HEK293 (cell line): Measurements from ENCODE around the gene SLC38A5.

Source experiments
- CTCF ChIA-PET: fragments of 350-600 bp; formaldehyde crosslinking; extraction: SDS; loops from one replicate; lab custom pipeline; 2021; ENCODE audit warnings: antibody characterized with exemption; lab: Yijun Ruan, JAX
- POLR2A ChIA-PET: fragments of 300-600 bp; formaldehyde crosslinking; extraction: SDS; loops from one replicate; lab custom pipeline; 2020; ENCODE audit warnings: antibody characterized with exemption, inconsistent platforms; lab: Yijun Ruan, JAX
- H3K27ac ChIP-seq: fragments of 200-500 bp; sonication (Bioruptor generic); 2 replicates; pipeline ENCODE4 v1.5.1; 2014; ENCODE audit warnings: low read depth, low read length, control low read depth, inconsistent platforms; ENCODE audit errors: extremely low read depth
- H3K36me3 ChIP-seq, 2 experiments: fragments of 200-500 bp in 1 of 2; sonication (Bioruptor generic) in 1 of 2; 1 replicate in 1 of 2; 2 replicates in 1 of 2; pipeline ENCODE4 v1.5.1; 2014 to 2017; ENCODE audit warnings: inconsistent platforms in 2 of 2, low read length in 2 of 2; ENCODE audit not compliant: control insufficient read depth in 2 of 2, insufficient read depth in 1 of 2
- H3K4me1 ChIP-seq: fragments of 200-500 bp; sonication (Bioruptor generic); 2 replicates; pipeline ENCODE4 v1.5.1; 2014; ENCODE audit warnings: mild to moderate bottlenecking, low read length, inconsistent platforms; ENCODE audit not compliant: control insufficient read depth, insufficient read depth
- H3K4me3 ChIP-seq: 2 replicates; pipeline ENCODE4 v1.5.1; 2011; ENCODE audit warnings: low read depth, mild to moderate bottlenecking, control low read depth, low read length, moderate library complexity
- H3K9me3 ChIP-seq: fragments of 200-500 bp; sonication (Bioruptor generic); 2 replicates; pipeline ENCODE4 v1.5.1; 2014; ENCODE audit warnings: low read depth, low read length, inconsistent platforms; ENCODE audit not compliant: control insufficient read depth, insufficient read depth
- GLI2 ChIP-seq: fragments of 450-650 bp; formaldehyde crosslinking; IDR thresholded peaks from 2 replicates; pipeline ENCODE4; 2017; ENCODE audit warnings: missing biosample characterization, missing genetic modification characterization, low read depth, borderline replicate concordance
- HOXD13 ChIP-seq: sonication (generic); formaldehyde crosslinking; IDR thresholded peaks from 2 replicates; pipeline ENCODE4 v1.8.0; 2022; ENCODE audit warnings: missing genetic modification reagents, borderline replicate concordance
- KLF7 ChIP-seq: fragments of 450-650 bp; formaldehyde crosslinking; IDR thresholded peaks from 2 replicates; pipeline ENCODE4 v1.5.1; 2016; ENCODE audit warnings: missing biosample characterization, missing genetic modification characterization, borderline replicate concordance
- MYNN ChIP-seq: fragments of 450-650 bp; formaldehyde crosslinking; IDR thresholded peaks from 2 replicates; pipeline ENCODE4 v1.5.1; 2016; ENCODE audit warnings: missing biosample characterization, missing genetic modification characterization, borderline replicate concordance
- OSR2 ChIP-seq: fragments of 450-650 bp; formaldehyde crosslinking; IDR thresholded peaks from 2 replicates; pipeline ENCODE4 v1.5.1; 2016; ENCODE audit warnings: missing biosample characterization, missing genetic modification characterization
- REPIN1 ChIP-seq: fragments of 450-650 bp; formaldehyde crosslinking; IDR thresholded peaks from 2 replicates; pipeline ENCODE4 v1.5.1; 2017; ENCODE audit warnings: missing biosample characterization, missing genetic modification characterization, low read depth
- SCRT1 ChIP-seq: fragments of 450-650 bp; formaldehyde crosslinking; IDR thresholded peaks from 2 replicates; pipeline ENCODE4 v1.5.1; 2016; ENCODE audit warnings: missing biosample characterization, missing genetic modification characterization, borderline replicate concordance
- SCRT2 ChIP-seq: fragments of 450-650 bp; formaldehyde crosslinking; IDR thresholded peaks from 2 replicates; pipeline ENCODE4 v1.5.1; 2016; ENCODE audit warnings: missing biosample characterization, missing genetic modification characterization
- TRIM28 ChIP-seq: IDR thresholded peaks from 2 replicates; pipeline ENCODE4 v1.6.1; 2011; ENCODE audit warnings: low read length, control low read depth, borderline replicate concordance
- ZBTB1 ChIP-seq: fragments of 450-650 bp; formaldehyde crosslinking; IDR thresholded peaks from 2 replicates; pipeline ENCODE4 v1.5.1; 2016; ENCODE audit warnings: missing biosample characterization, missing genetic modification characterization
- ZBTB44 ChIP-seq: fragments of 450-650 bp; IDR thresholded peaks from 2 replicates; pipeline ENCODE4 v1.5.1; 2018; ENCODE audit warnings: missing biosample characterization, mild to moderate bottlenecking, missing genetic modification characterization
- ZFP69B ChIP-seq: fragments of 450-650 bp; formaldehyde crosslinking; IDR thresholded peaks from 2 replicates; pipeline ENCODE4 v1.5.1; 2016; ENCODE audit warnings: missing biosample characterization, missing genetic modification characterization
- ZNF133 ChIP-seq: fragments of 450-650 bp; formaldehyde crosslinking; IDR thresholded peaks from 2 replicates; pipeline ENCODE4 v1.5.1; 2016; ENCODE audit warnings: missing biosample characterization, missing genetic modification characterization
- ZNF335 ChIP-seq: fragments of 450-650 bp; formaldehyde crosslinking; conservative IDR thresholded peaks from 2 replicates; pipeline ENCODE4 v1.5.1; 2016; ENCODE audit warnings: missing biosample characterization, missing genetic modification characterization
- ZNF341 ChIP-seq: fragments of 450-650 bp; formaldehyde crosslinking; IDR thresholded peaks from 2 replicates; pipeline ENCODE4; 2016; ENCODE audit warnings: low read depth, missing biosample characterization, missing genetic modification characterization
- ZNF350 ChIP-seq: fragments of 450-650 bp; formaldehyde crosslinking; IDR thresholded peaks from 2 replicates; pipeline ENCODE4 v1.5.0; 2017; ENCODE audit warnings: missing biosample characterization, mild to moderate bottlenecking, missing genetic modification characterization
- ZNF423 ChIP-seq: fragments of 450-650 bp; formaldehyde crosslinking; IDR thresholded peaks from 2 replicates; pipeline ENCODE4 v1.5.1; 2016; ENCODE audit warnings: missing biosample characterization, missing genetic modification characterization
- ZNF433 ChIP-seq: fragments of 450-650 bp; formaldehyde crosslinking; IDR thresholded peaks from 2 replicates; pipeline ENCODE4 v1.5.1; 2016; ENCODE audit warnings: missing biosample characterization, missing genetic modification characterization, low read depth
- ZNF473 ChIP-seq: fragments of 450-650 bp; formaldehyde crosslinking; IDR thresholded peaks from 2 replicates; pipeline ENCODE4 v1.5.1; 2017; ENCODE audit warnings: missing biosample characterization, missing genetic modification characterization
- ZNF501 ChIP-seq: fragments of 450-650 bp; formaldehyde crosslinking; IDR thresholded peaks from 2 replicates; pipeline ENCODE4 v1.5.1; 2016; ENCODE audit warnings: missing biosample characterization, missing genetic modification characterization
- ZNF510 ChIP-seq: fragments of 450-650 bp; formaldehyde crosslinking; IDR thresholded peaks from 2 replicates; pipeline ENCODE4 v1.5.1; 2018; ENCODE audit warnings: mild to moderate bottlenecking, missing genetic modification characterization, missing biosample characterization; ENCODE audit not compliant: insufficient replicate concordance
- ZNF521 ChIP-seq: fragments of 450-650 bp; formaldehyde crosslinking; IDR thresholded peaks from 2 replicates; pipeline ENCODE4 v1.5.1; 2017; ENCODE audit warnings: missing biosample characterization, mild to moderate bottlenecking, missing genetic modification characterization
- ZNF549 ChIP-seq: fragments of 450-650 bp; IDR thresholded peaks from 2 replicates; pipeline ENCODE4 v1.5.1; 2018; ENCODE audit warnings: missing biosample characterization, missing genetic modification characterization, mild to moderate bottlenecking, inconsistent platforms, moderate library complexity
- ZNF560 ChIP-seq: fragments of 450-650 bp; formaldehyde crosslinking; IDR thresholded peaks from 2 replicates; pipeline ENCODE4 v1.5.1; 2017; ENCODE audit warnings: missing biosample characterization, missing genetic modification characterization, borderline replicate concordance
- ZNF621 ChIP-seq: fragments of 450-650 bp; formaldehyde crosslinking; IDR thresholded peaks from 2 replicates; pipeline ENCODE4 v1.5.1; 2017; ENCODE audit warnings: missing biosample characterization, missing genetic modification characterization
- ZNF645 ChIP-seq: fragments of 450-650 bp; formaldehyde crosslinking; IDR thresholded peaks from 2 replicates; pipeline ENCODE4; 2016; ENCODE audit warnings: missing biosample characterization, missing genetic modification characterization
- ZNF660 ChIP-seq: fragments of 450-650 bp; IDR thresholded peaks from 2 replicates; pipeline ENCODE4 v1.5.1; 2018; ENCODE audit warnings: missing biosample characterization, mild to moderate bottlenecking, missing genetic modification characterization
- ZNF692 ChIP-seq: fragments of 450-650 bp; formaldehyde crosslinking; IDR thresholded peaks from 2 replicates; pipeline ENCODE4 v1.5.1; 2016; ENCODE audit warnings: missing biosample characterization, missing genetic modification characterization
- ZSCAN16 ChIP-seq: fragments of 450-650 bp; formaldehyde crosslinking; IDR thresholded peaks from 2 replicates; pipeline ENCODE4 v1.5.1; 2016; ENCODE audit warnings: missing biosample characterization, missing genetic modification characterization

Gene SLC38A5

GRCh38 chrX:48513670-48514069 is 43.6 kb upstream of the SLC38A5 start:
- no peaks in the 10 kb centered on the region for H3K9me3 ChIP-seq
- H3K4me1 ChIP-seq = no peaks in the 10 kb centered on the region
- ChIA-PET POLR2A (interaction anchor here (0.8 kb wide), 1 partner anchor 61 kb away, joined by 3 read pairs; no protein-coding TSS in a partner anchor), CTCF (interaction anchor here (0.8 kb wide), 1 partner anchor 11 kb away, joined by 4 read pairs; no protein-coding TSS in a partner anchor)
- H3K4me3 ChIP-seq = no peak overlapping the region
- H3K36me3 ChIP-seq = peaks cover 0 to 34% of the 10 kb centered on the region in 2 experiments; a peak in 2 of 3 replicates
- H3K27ac ChIP-seq = no peak overlapping the region
- TF ChIP-seq ZNF341 (tag by site-specific recombination) (no peak), ZNF350 (tag by site-specific recombination) (no peak), HOXD13 (CRISPR knock-in tag) (no peak), ZNF692 (tag by site-specific recombination) (no peak), ZNF433 (tag by site-specific recombination) (no peak), ZNF423 (no peak), GLI2 (no peak), ZNF133 (tag by site-specific recombination) (no peak), ZNF660 (tag by site-specific recombination) (no peak), SCRT2 (tag by site-specific recombination) (no peak), ZSCAN16 (tag by site-specific recombination) (no peak), REPIN1 (no peak), TRIM28 (no peak), MYNN (tag by site-specific recombination) (no peak), ZNF473 (tag by site-specific recombination) (no peak), SCRT1 (no peak), ZNF335 (tag by site-specific recombination) (no peak), ZBTB44 (tag by site-specific recombination) (no peak), ZNF501 (no peak), ZNF645 (tag by site-specific recombination) (no peak)
- TF ChIP-seq, all 188 proteins: peak for 0

GRCh38 chrX:48512371-48512935 is 42.4 kb upstream of the SLC38A5 start:
- Histone ChIP-seq H3K36me3 (peaks cover 0 to 34% of the 10 kb centered on the region in 2 experiments; a peak in 2 of 3 replicates), H3K9me3 (no peaks in the 10 kb centered on the region), H3K27ac (no peak overlapping the region), H3K4me3 (no peak overlapping the region), H3K4me1 (no peaks in the 10 kb centered on the region)
- TF ChIP-seq ZNF621 (tag by site-specific recombination) = no peak
- no peak for TF ChIP-seq KLF7
- no peak for TF ChIP-seq ZFP69B (tag by site-specific recombination)
- TF ChIP-seq OSR2 = no peak
- TF ChIP-seq ZNF549 = no peak
- TF ChIP-seq ZBTB1 (tag by site-specific recombination) = no peak
- TF ChIP-seq HOXD13 (CRISPR knock-in tag) = no peak
- no peak for TF ChIP-seq ZNF560 (tag by site-specific recombination)
- no peak for TF ChIP-seq ZNF521
- no peak for TF ChIP-seq ZNF510 (tag by site-specific recombination)
- ChIA-PET CTCF (no interaction called here), POLR2A (no interaction called here)
